ENCODE measurements around the gene VWA3A. TPM values are rescaled to one million over a fixed set of nuclear protein-coding genes. Genes with fewer than 3 reads are reported as not detected.
"Not testable (repeated sequence)": the region's sequence is repeated elsewhere in the genome, so short reads cannot be mapped to it uniquely, and the experiment has no call there.

The VWA3A gene
- total RNA-seq, 2 experiments from 2014 or later, result 0.15 to 0.20 TPM

GRCh38 chr16:22123759-22124490, 31.6 kb downstream of the VWA3A start:
- ChIA-PET CTCF (interaction anchor here (0.6 to 1.0 kb wide), 2 partner anchors 47 to 113 kb away, joined by 3 read pairs; no protein-coding TSS in a partner anchor), POLR2A (no interaction called here)
- Mint-ChIP-seq H3K27me3 (peaks cover 13% of the 10 kb centered on the region), H3K4me1 (no peaks in the 10 kb centered on the region), H3K36me3 (ENCODE audit: low read depth) (no peaks in the 10 kb centered on the region), H3K9me3 (peaks cover 4% of the 10 kb centered on the region), H3K27ac (no peak overlapping the region), H3K4me3 (no peak overlapping the region)
- DNase-seq, result no peak

- POLR2A ChIA-PET, result no interaction called here
- CTCF ChIA-PET, result no interaction called here
- Mint-ChIP-seq H3K4me1 (no peaks in the 10 kb centered on the region), H3K9me3 (peaks cover 4% of the 10 kb centered on the region), H3K27ac (no peak overlapping the region), H3K27me3 (peaks cover 13% of the 10 kb centered on the region), H3K4me3 (no peak overlapping the region), H3K36me3 (ENCODE audit: low read depth) (no peaks in the 10 kb centered on the region)
- no peak for DNase-seq
Measured at GRCh38 chr16:22124583-22125284, 32.4 kb downstream of the VWA3A start.

- H3K4me3 Mint-ChIP-seq, result no peak overlapping the region
- DNase-seq, result no peak
- H3K9me3 Mint-ChIP-seq, result peaks cover 4% of the 10 kb centered on the region
- H3K4me1 Mint-ChIP-seq, result no peaks in the 10 kb centered on the region
- POLR2A ChIA-PET, result no interaction called here
- H3K36me3 Mint-ChIP-seq (ENCODE audit: low read depth), result no peaks in the 10 kb centered on the region
- CTCF ChIA-PET, result no interaction called here
- peaks cover 13% of the 10 kb centered on the region for H3K27me3 Mint-ChIP-seq
- no peak overlapping the region for H3K27ac Mint-ChIP-seq
Measured at GRCh38 chr16:22126037-22126558, 33.8 kb downstream of the VWA3A start.

- CTCF ChIA-PET; H3K27ac Mint-ChIP-seq; H3K36me3 Mint-ChIP-seq (ENCODE audit: low read depth); DNase-seq; POLR2A ChIA-PET; H3K4me3 Mint-ChIP-seq; H3K9me3 Mint-ChIP-seq; H3K4me1 Mint-ChIP-seq: not testable (repeated sequence)
- H3K27me3 Mint-ChIP-seq, result peaks cover 11% of the 10 kb centered on the region
Measured at GRCh38 chr16:22128537-22128936, 36.2 kb downstream of the VWA3A start.

GRCh38 chr16:22130528-22130927, 38.2 kb downstream of the VWA3A start:
- ChIA-PET POLR2A (no interaction called here), CTCF (no interaction called here)
- no peaks in the 10 kb centered on the region for H3K36me3 Mint-ChIP-seq (ENCODE audit: low read depth)
- H3K9me3 Mint-ChIP-seq, result peaks cover 4% of the 10 kb centered on the region
- no peak overlapping the region for H3K27ac Mint-ChIP-seq
- no peak for DNase-seq
- no peaks in the 10 kb centered on the region for H3K4me1 Mint-ChIP-seq
- peaks cover 11% of the 10 kb centered on the region for H3K27me3 Mint-ChIP-seq
- no peak overlapping the region for H3K4me3 Mint-ChIP-seq

GRCh38 chr16:22132801-22133200, 40.5 kb downstream of the VWA3A start:
- peaks cover 4% of the 10 kb centered on the region for H3K9me3 Mint-ChIP-seq
- ChIA-PET POLR2A (no interaction called here), CTCF (interaction anchor here (1.0 kb wide), 1 partner anchor 34 kb away, joined by 6 read pairs; no protein-coding TSS in a partner anchor)
- H3K27me3 Mint-ChIP-seq, result peaks cover 8% of the 10 kb centered on the region
- H3K27ac Mint-ChIP-seq, result no peak overlapping the region
- H3K4me1 Mint-ChIP-seq, result no peaks in the 10 kb centered on the region
- H3K4me3 Mint-ChIP-seq, result no peak overlapping the region
- H3K36me3 Mint-ChIP-seq (ENCODE audit: low read depth), result no peaks in the 10 kb centered on the region
- DNase-seq, result no peak

GRCh38 chr16:22138482-22138881, 46.1 kb downstream of the VWA3A start:
- no peaks in the 10 kb centered on the region for H3K36me3 Mint-ChIP-seq (ENCODE audit: low read depth)
- H3K27ac Mint-ChIP-seq, result no peak overlapping the region
- no peak overlapping the region for H3K4me3 Mint-ChIP-seq
- POLR2A ChIA-PET, result no interaction called here
- H3K9me3 Mint-ChIP-seq, result no peaks in the 10 kb centered on the region
- H3K27me3 Mint-ChIP-seq, result no peaks in the 10 kb centered on the region
- no peaks in the 10 kb centered on the region for H3K4me1 Mint-ChIP-seq
- CTCF ChIA-PET, result interaction anchor here (1.6 kb wide), 1 partner anchor 50 kb away, joined by 5 read pairs; no protein-coding TSS in a partner anchor
- no peak for DNase-seq

GRCh38 chr16:22139008-22139407, 46.7 kb downstream of the VWA3A start:
- ChIA-PET CTCF (no interaction called here), POLR2A (interaction anchor here (0.7 kb wide), 1 partner anchor 1653 kb away, joined by 5 read pairs; no protein-coding TSS in a partner anchor)
- H3K9me3 Mint-ChIP-seq, result no peaks in the 10 kb centered on the region
- no peaks in the 10 kb centered on the region for H3K4me1 Mint-ChIP-seq
- H3K4me3 Mint-ChIP-seq, result no peak overlapping the region
- no peaks in the 10 kb centered on the region for H3K36me3 Mint-ChIP-seq (ENCODE audit: low read depth)
- no peak for DNase-seq
- H3K27ac Mint-ChIP-seq, result no peak overlapping the region
- H3K27me3 Mint-ChIP-seq, result no peaks in the 10 kb centered on the region

GRCh38 chr16:22139732-22140131, 47.4 kb downstream of the VWA3A start:
- Mint-ChIP-seq H3K4me1 (no peaks in the 10 kb centered on the region), H3K9me3 (no peaks in the 10 kb centered on the region), H3K27ac (no peak overlapping the region), H3K4me3 (no peak overlapping the region), H3K36me3 (ENCODE audit: low read depth) (no peaks in the 10 kb centered on the region), H3K27me3 (peaks cover 1% of the 10 kb centered on the region)
- ChIA-PET POLR2A (interaction anchor here (0.7 kb wide), 1 partner anchor 1652 kb away, joined by 5 read pairs; no protein-coding TSS in a partner anchor), CTCF (no interaction called here)
- DNase-seq, result no peak

GRCh38 chr16:22141767-22142166, 49.4 kb downstream of the VWA3A start:
- Mint-ChIP-seq H3K4me3 (no peak overlapping the region), H3K4me1 (no peaks in the 10 kb centered on the region), H3K36me3 (ENCODE audit: low read depth) (no peaks in the 10 kb centered on the region), H3K9me3 (no peaks in the 10 kb centered on the region), H3K27ac (no peak overlapping the region), H3K27me3 (peaks cover 5% of the 10 kb centered on the region)
- POLR2A ChIA-PET, result no interaction called here
- no peak for DNase-seq
- CTCF ChIA-PET, result interaction anchor here (0.6 to 1.0 kb wide), 2 partner anchors 56 to 159 kb away, joined by 3 read pairs; no protein-coding TSS in a partner anchor

GRCh38 chr16:22144520-22144919, 52.2 kb downstream of the VWA3A start:
- ChIA-PET CTCF (no interaction called here), POLR2A (no interaction called here)
- Mint-ChIP-seq H3K27ac (no peak overlapping the region), H3K9me3 (no peaks in the 10 kb centered on the region), H3K36me3 (ENCODE audit: low read depth) (no peaks in the 10 kb centered on the region), H3K27me3 (peaks cover 5% of the 10 kb centered on the region), H3K4me1 (no peaks in the 10 kb centered on the region), H3K4me3 (no peak overlapping the region)
- no peak for DNase-seq

GRCh38 chr16:22147853-22148252, 55.5 kb downstream of the VWA3A start:
- Mint-ChIP-seq H3K36me3 (ENCODE audit: low read depth) (no peaks in the 10 kb centered on the region), H3K4me1 (no peaks in the 10 kb centered on the region), H3K9me3 (no peaks in the 10 kb centered on the region), H3K4me3 (no peak overlapping the region), H3K27me3 (peaks cover 5% of the 10 kb centered on the region), H3K27ac (no peak overlapping the region)
- POLR2A ChIA-PET, result no interaction called here
- no peak for DNase-seq
- CTCF ChIA-PET, result no interaction called here

- DNase-seq, result no peak
- Mint-ChIP-seq H3K9me3 (no peaks in the 10 kb centered on the region), H3K4me3 (no peak overlapping the region), H3K4me1 (no peaks in the 10 kb centered on the region), H3K27me3 (no peaks in the 10 kb centered on the region), H3K27ac (no peak overlapping the region), H3K36me3 (ENCODE audit: low read depth) (no peaks in the 10 kb centered on the region)
- ChIA-PET POLR2A (no interaction called here), CTCF (no interaction called here)
Measured at GRCh38 chr16:22151246-22151998, 59.1 kb downstream of the VWA3A start.
